ENCODE results near the gene RSRP1. TPM values are rescaled to one million over a fixed set of nuclear protein-coding genes. Genes with fewer than 3 reads are reported as not detected.

RSRP1 gene
- total and polyA plus RNA-seq, 2 donors from 2014 or later: 118 to 123 TPM

DNA sequence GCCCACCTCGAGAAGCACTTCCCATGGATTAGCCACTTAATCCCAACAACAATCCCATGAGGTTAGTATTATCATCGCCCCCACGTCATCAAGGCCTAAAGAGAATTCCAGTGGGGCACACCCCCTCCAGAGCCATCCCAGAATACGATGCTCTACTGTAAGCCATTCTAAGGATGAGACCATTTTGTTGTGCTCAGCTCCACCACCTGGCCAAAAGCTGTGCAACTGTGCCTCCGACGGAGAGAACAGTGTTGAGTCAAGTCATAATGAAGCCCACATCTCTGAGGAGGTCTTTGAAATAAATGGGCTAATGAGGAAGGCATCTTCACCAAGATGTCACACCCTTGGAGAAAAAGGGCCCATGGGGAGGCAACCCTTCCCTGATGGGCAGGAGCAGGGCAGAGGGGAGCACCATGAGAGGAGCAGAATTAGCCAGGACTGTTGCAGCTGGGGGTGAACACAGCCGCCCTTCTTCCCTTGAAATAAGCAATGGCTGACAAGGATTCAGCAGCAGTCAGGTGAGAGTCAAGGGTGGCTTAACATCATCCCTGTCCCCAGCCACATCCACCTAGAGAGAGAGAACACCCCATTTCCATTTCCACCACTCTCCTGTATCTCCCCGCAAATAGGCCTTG, 29.5 kb downstream of the RSRP1 start:
- intact Hi-C loops (cut with DNase I): no loop called here
- FAIRE-seq: no peak
- Histone ChIP-seq H3K9me3 (ENCODE audit: control insufficient read depth in 2 of 3, insufficient read depth in 1 of 3, low read length in 3 of 3) (no peaks in the 10 kb centered on the region), H3K4me1 (ENCODE audit: control insufficient read depth in 2 of 3, insufficient read depth in 2 of 3, low read depth in 1 of 3, low read length in 3 of 3) (no peaks in the 10 kb centered on the region), H3K27me3 (ENCODE audit: control insufficient read depth, insufficient read depth, low read length) (no peaks in the 10 kb centered on the region), H3K9ac (ENCODE audit: low read length in 3 of 3) (no peak overlapping the region), H3K36me3 (ENCODE audit: control insufficient read depth in 2 of 3, insufficient read depth in 3 of 3, low read length in 3 of 3) (peaks cover 3 to 13% (median 3%) of the 10 kb centered on the region in 3 donors), H3K4me3 (ENCODE audit: low read length in 3 of 3) (no peak overlapping the region), H3K27ac (ENCODE audit: low read depth in 2 of 2, low read length in 2 of 2) (no peak overlapping the region)
- TF ChIP-seq, protein P1, sequence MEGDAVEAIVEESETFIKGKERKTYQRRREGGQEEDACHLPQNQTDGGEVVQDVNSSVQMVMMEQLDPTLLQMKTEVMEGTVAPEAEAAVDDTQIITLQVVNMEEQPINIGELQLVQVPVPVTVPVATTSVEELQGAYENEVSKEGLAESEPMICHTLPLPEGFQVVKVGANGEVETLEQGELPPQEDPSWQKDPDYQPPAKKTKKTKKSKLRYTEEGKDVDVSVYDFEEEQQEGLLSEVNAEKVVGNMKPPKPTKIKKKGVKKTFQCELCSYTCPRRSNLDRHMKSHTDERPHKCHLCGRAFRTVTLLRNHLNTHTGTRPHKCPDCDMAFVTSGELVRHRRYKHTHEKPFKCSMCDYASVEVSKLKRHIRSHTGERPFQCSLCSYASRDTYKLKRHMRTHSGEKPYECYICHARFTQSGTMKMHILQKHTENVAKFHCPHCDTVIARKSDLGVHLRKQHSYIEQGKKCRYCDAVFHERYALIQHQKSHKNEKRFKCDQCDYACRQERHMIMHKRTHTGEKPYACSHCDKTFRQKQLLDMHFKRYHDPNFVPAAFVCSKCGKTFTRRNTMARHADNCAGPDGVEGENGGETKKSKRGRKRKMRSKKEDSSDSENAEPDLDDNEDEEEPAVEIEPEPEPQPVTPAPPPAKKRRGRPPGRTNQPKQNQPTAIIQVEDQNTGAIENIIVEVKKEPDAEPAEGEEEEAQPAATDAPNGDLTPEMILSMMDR (IDR thresholded peaks at IDR 0.05; ENCODE audit: borderline replicate concordance, extremely low read depth, insufficient read depth): no peak
- DNase-seq: no peak

DNA sequence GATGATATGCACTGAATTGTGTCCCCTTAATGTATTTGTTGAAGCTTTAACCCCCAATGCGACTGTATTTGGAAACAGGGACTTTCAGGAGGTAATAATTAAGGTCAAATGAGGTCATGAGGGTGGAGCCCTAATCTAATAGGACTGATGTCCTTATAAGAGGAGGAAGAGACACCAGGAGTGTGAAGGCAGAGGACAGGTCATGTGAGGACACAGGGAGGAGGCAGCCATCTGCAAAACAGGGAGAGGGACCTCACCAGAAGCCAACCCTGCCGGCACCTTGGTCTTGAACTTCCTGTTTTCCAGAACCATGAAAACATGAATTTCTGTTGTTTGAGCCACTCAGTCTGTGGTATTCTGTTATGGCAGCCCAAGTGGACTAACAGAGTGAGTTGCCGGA, 30.2 kb downstream of the RSRP1 start:
- intact Hi-C loops (cut with DNase I): no loop called here
- H3K36me3 ChIP-seq (ENCODE audit: control insufficient read depth in 2 of 3, insufficient read depth in 3 of 3, low read length in 3 of 3): peaks cover 0 to 10% (median 0%) of the 10 kb centered on the region in 3 donors
- H3K4me1 ChIP-seq (ENCODE audit: control insufficient read depth in 2 of 3, insufficient read depth in 2 of 3, low read depth in 1 of 3, low read length in 3 of 3): no peaks in the 10 kb centered on the region
- H3K27ac ChIP-seq (ENCODE audit: low read depth in 2 of 2, low read length in 2 of 2): no peak overlapping the region
- DNase-seq (no peak), FAIRE-seq (no peak)
- no peaks in the 10 kb centered on the region for H3K27me3 ChIP-seq (ENCODE audit: control insufficient read depth, insufficient read depth, low read length)
- no peak overlapping the region for H3K9ac ChIP-seq (ENCODE audit: low read length in 3 of 3)
- H3K9me3 ChIP-seq (ENCODE audit: control insufficient read depth in 2 of 3, insufficient read depth in 1 of 3, low read length in 3 of 3): no peaks in the 10 kb centered on the region
- no peak overlapping the region for H3K4me3 ChIP-seq (ENCODE audit: low read length in 3 of 3)
- TF ChIP-seq, protein P1 (IDR thresholded peaks at IDR 0.05; ENCODE audit: borderline replicate concordance, extremely low read depth, insufficient read depth): no peak

DNA sequence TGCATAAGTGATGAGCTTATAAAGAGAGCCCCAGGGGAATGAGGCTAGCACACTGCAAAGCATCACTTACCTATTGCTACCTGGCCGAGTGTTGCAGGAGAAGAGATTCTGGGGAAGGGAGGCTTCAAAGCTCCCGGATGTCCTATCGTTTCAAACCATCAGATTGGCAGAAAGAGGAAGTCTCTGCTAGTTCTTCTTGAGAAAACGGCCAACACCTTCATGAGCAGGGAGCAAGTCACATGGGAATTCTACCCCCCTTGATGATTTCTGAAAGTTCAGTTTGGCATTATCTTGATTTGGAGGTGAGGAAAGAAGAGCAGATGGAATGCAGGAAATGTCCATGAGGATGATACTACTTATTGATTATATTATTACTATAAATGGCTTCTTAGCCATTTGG, 31.1 kb downstream of the RSRP1 start:
- DNase-seq (no peak), FAIRE-seq (no peak)
- TF ChIP-seq, protein P1 (IDR thresholded peaks at IDR 0.05; ENCODE audit: borderline replicate concordance, extremely low read depth, insufficient read depth): no peak
- peaks cover 0 to 7% (median 0%) of the 10 kb centered on the region in 3 donors for H3K36me3 ChIP-seq (ENCODE audit: control insufficient read depth in 2 of 3, insufficient read depth in 3 of 3, low read length in 3 of 3)
- no peaks in the 10 kb centered on the region for H3K9me3 ChIP-seq (ENCODE audit: control insufficient read depth in 2 of 3, insufficient read depth in 1 of 3, low read length in 3 of 3)
- intact Hi-C loops (cut with DNase I): no loop called here
- H3K4me1 ChIP-seq (ENCODE audit: control insufficient read depth in 2 of 3, insufficient read depth in 2 of 3, low read depth in 1 of 3, low read length in 3 of 3): no peaks in the 10 kb centered on the region
- no peak overlapping the region for H3K9ac ChIP-seq (ENCODE audit: low read length in 3 of 3)
- no peaks in the 10 kb centered on the region for H3K27me3 ChIP-seq (ENCODE audit: control insufficient read depth, insufficient read depth, low read length)
- H3K4me3 ChIP-seq (ENCODE audit: low read length in 3 of 3): no peak overlapping the region
- no peak overlapping the region for H3K27ac ChIP-seq (ENCODE audit: low read depth in 2 of 2, low read length in 2 of 2)

DNA sequence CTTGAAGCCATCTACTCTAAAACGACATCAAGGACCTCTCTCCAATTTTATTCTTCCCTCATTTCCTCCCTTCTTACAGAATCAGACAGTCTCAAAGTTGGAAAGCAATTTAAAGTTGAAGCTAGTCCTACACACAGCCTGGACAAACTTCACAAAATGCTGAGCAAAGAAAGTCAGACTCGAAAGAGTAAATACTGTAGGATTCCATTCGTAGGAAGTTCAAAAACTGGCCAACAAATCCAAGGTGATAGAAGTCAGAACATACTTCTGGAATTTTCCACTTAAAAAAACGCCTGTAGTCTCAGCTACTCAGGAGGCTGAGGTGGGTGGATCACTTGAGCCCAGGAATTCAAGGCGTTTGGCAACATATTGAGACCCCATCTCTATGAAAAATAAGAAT, 34.5 kb downstream of the RSRP1 start:
- Histone ChIP-seq H3K9ac (ENCODE audit: low read length in 3 of 3) (no peak overlapping the region), H3K4me3 (ENCODE audit: low read length in 3 of 3) (no peak overlapping the region), H3K9me3 (ENCODE audit: control insufficient read depth in 2 of 3, insufficient read depth in 1 of 3, low read length in 3 of 3) (no peaks in the 10 kb centered on the region), H3K27ac (ENCODE audit: low read depth in 2 of 2, low read length in 2 of 2) (no peak overlapping the region), H3K27me3 (ENCODE audit: control insufficient read depth, insufficient read depth, low read length) (no peaks in the 10 kb centered on the region), H3K36me3 (ENCODE audit: control insufficient read depth in 2 of 3, insufficient read depth in 3 of 3, low read length in 3 of 3) (no peaks in the 10 kb centered on the region), H3K4me1 (ENCODE audit: control insufficient read depth in 2 of 3, insufficient read depth in 2 of 3, low read depth in 1 of 3, low read length in 3 of 3) (no peaks in the 10 kb centered on the region)
- FAIRE-seq (no peak), DNase-seq (no peak)
- TF ChIP-seq, protein P1 (IDR thresholded peaks at IDR 0.05; ENCODE audit: borderline replicate concordance, extremely low read depth, insufficient read depth): no peak
- intact Hi-C loops (cut with DNase I): no loop called here

Measured in kidney (tissue), 14 donors.